Panc1 (cell line): ENCODE results near the gene S100A1. TPM values are rescaled to one million over a fixed set of nuclear protein-coding genes. Genes with fewer than 3 reads are reported as not detected.

ENCODE experiments used
- ATAC-seq: fragments of 200-7000 bp; cut with Tn5 transposase; 2 replicates; pipeline ENCODE4 v1.9.1; 2020; ENCODE audit warnings: mild to moderate bottlenecking, moderate library complexity
- BruUV-seq: library from RNA; stranded (reverse); fragments of 400-500 nt; replicated peaks from 2 replicates; lab custom pipeline; 2021; lab: Mats Ljungman, UMichigan
- CTCF ChIA-PET: fragments of 300-600 bp; sonication (Branson Sonifier 250); formaldehyde crosslinking; loops from one replicate; lab custom pipeline; 2022; ENCODE audit warnings: antibody characterized with exemption; lab: Charles Lee
- POLR2A ChIA-PET: fragments of 300-600 bp; sonication (Branson Sonifier 250); formaldehyde crosslinking; loops from one replicate; lab custom pipeline; 2022; ENCODE audit warnings: antibody characterized with exemption; lab: Charles Lee
- DNase-seq: peaks from one replicate; pipeline ENCODE4 v3.0.0-alpha.2; 2010; ENCODE audit warnings: low read depth, low spot score
- H3K27ac ChIP-seq: 2 replicates; pipeline ENCODE4 v1.5.1; 2011; ENCODE audit warnings: mild to moderate bottlenecking, low read length, inconsistent platforms
- H3K27me3 ChIP-seq: fragments of 200-500 bp; sonication (Bioruptor generic); 2 replicates; pipeline ENCODE4 v1.6.0; 2014; ENCODE audit warnings: low read length, inconsistent platforms; ENCODE audit not compliant: control insufficient read depth, insufficient read depth
- H3K36me3 ChIP-seq: fragments of 200-500 bp; sonication (Bioruptor generic); 2 replicates; pipeline ENCODE4 v1.5.1; 2014; ENCODE audit warnings: inconsistent platforms, mild to moderate bottlenecking, low read length, moderate library complexity; ENCODE audit not compliant: control insufficient read depth, insufficient read depth
- H3K4me1 ChIP-seq: 2 replicates; pipeline ENCODE4 v1.5.1; 2011; ENCODE audit warnings: inconsistent platforms, mild to moderate bottlenecking, low read length, moderate library complexity; ENCODE audit not compliant: control insufficient read depth, insufficient read depth
- H3K4me3 ChIP-seq, 2 experiments: 2 replicates each; pipeline ENCODE4 v1.5.1; 2011 to 2012; ENCODE audit warnings: low read depth in 2 of 2, low read length in 2 of 2, mild to moderate bottlenecking in 2 of 2, inconsistent platforms in 1 of 2, moderate library complexity in 1 of 2
- H3K9me3 ChIP-seq: fragments of 200-500 bp; sonication (Bioruptor generic); 2 replicates; pipeline ENCODE4 v1.5.1; 2014; ENCODE audit warnings: low read depth, mild to moderate bottlenecking, inconsistent platforms, low read length, moderate library complexity; ENCODE audit not compliant: control insufficient read depth, insufficient read depth
- POLR2AphosphoS5 ChIP-seq: IDR thresholded peaks from 2 replicates; pipeline ENCODE4 v1.6.1; 2012; ENCODE audit warnings: mild to moderate bottlenecking, low read depth, low read length, moderate library complexity
- SIN3A ChIP-seq: IDR thresholded peaks from 2 replicates; pipeline ENCODE4 v1.6.1; 2012; ENCODE audit warnings: low read depth, mild to moderate bottlenecking, low read length, moderate library complexity, borderline replicate concordance; ENCODE audit not compliant: insufficient read depth
- TCF7L2 ChIP-seq: IDR thresholded peaks from 2 replicates; pipeline ENCODE4 v1.6.1; 2011; ENCODE audit warnings: mild to moderate bottlenecking, low read depth, low read length, inconsistent platforms
- in situ Hi-C: cut with HindIII; loops from 2 replicates; pipeline ENCODE4 v1.10.0; 2016; ENCODE audit warnings: low sequenced_read_pairs, low pct_unique_long_range_greater_than_20kb
- intact Hi-C: fragments of 100-400 bp; cut with micrococcal nuclease; formaldehyde crosslinking; loops from one replicate; pipeline ENCODE4 v1.10.0; 2022; ENCODE audit not compliant: unreplicated experiment
- total RNA-seq: library from RNA; stranded (reverse); gene quantifications from one replicate; pipeline ENCODE4 v1.2.1, GENCODE V29; 2021; ENCODE audit not compliant: unreplicated experiment
- TF ChIP-seq, protein P1 (sequence below): fragments of 450-650 bp; IDR thresholded peaks from 2 replicates; pipeline ENCODE4 v1.5.1; 2017; ENCODE audit warnings: mild to moderate bottlenecking
- TF ChIP-seq, protein P2 (sequence below), 2 experiments: IDR thresholded peaks; 2 replicates each; pipeline ENCODE4 v1.6.1; 2011 to 2012; ENCODE audit warnings: low read depth in 2 of 2, control low read depth in 1 of 2, low read length in 1 of 2, mild to moderate bottlenecking in 1 of 2, moderate library complexity in 1 of 2; ENCODE audit not compliant: insufficient read depth in 1 of 2

Gene S100A1
- total RNA-seq, 1 experiment from 2014 or later = 2.9 TPM

DNA sequence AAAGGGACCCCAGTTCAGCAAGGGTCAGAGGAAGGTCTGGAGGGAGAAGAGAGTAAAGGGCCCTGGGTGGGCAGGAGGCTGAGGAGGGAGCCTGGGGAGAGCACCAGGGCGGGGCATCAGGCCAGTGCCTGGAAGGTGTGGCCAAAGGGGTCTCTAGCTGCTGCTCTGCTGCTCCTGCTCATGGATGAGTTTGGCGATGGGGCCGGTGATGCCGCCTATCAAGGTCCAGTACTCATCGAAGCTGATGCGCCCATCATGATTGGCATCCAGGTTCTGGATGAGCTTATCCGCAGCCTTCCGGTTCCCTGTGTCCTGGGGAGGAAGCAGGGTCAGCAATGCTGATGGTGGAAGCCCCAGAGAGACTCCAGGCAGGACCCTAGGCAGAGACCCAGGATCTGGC is 20.9 kb upstream of the S100A1 start:
- DNase-seq = no peak
- TF ChIP-seq, protein P1, sequence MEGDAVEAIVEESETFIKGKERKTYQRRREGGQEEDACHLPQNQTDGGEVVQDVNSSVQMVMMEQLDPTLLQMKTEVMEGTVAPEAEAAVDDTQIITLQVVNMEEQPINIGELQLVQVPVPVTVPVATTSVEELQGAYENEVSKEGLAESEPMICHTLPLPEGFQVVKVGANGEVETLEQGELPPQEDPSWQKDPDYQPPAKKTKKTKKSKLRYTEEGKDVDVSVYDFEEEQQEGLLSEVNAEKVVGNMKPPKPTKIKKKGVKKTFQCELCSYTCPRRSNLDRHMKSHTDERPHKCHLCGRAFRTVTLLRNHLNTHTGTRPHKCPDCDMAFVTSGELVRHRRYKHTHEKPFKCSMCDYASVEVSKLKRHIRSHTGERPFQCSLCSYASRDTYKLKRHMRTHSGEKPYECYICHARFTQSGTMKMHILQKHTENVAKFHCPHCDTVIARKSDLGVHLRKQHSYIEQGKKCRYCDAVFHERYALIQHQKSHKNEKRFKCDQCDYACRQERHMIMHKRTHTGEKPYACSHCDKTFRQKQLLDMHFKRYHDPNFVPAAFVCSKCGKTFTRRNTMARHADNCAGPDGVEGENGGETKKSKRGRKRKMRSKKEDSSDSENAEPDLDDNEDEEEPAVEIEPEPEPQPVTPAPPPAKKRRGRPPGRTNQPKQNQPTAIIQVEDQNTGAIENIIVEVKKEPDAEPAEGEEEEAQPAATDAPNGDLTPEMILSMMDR = no peak
- TF ChIP-seq, protein P2, sequence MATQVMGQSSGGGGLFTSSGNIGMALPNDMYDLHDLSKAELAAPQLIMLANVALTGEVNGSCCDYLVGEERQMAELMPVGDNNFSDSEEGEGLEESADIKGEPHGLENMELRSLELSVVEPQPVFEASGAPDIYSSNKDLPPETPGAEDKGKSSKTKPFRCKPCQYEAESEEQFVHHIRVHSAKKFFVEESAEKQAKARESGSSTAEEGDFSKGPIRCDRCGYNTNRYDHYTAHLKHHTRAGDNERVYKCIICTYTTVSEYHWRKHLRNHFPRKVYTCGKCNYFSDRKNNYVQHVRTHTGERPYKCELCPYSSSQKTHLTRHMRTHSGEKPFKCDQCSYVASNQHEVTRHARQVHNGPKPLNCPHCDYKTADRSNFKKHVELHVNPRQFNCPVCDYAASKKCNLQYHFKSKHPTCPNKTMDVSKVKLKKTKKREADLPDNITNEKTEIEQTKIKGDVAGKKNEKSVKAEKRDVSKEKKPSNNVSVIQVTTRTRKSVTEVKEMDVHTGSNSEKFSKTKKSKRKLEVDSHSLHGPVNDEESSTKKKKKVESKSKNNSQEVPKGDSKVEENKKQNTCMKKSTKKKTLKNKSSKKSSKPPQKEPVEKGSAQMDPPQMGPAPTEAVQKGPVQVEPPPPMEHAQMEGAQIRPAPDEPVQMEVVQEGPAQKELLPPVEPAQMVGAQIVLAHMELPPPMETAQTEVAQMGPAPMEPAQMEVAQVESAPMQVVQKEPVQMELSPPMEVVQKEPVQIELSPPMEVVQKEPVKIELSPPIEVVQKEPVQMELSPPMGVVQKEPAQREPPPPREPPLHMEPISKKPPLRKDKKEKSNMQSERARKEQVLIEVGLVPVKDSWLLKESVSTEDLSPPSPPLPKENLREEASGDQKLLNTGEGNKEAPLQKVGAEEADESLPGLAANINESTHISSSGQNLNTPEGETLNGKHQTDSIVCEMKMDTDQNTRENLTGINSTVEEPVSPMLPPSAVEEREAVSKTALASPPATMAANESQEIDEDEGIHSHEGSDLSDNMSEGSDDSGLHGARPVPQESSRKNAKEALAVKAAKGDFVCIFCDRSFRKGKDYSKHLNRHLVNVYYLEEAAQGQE (IDR thresholded peaks at IDR 0.05; ENCODE audit: insufficient read depth in 1 of 2, low read depth in 2 of 2, low read length in 1 of 2) = no peak
- TF ChIP-seq POLR2AphosphoS5 (no peak), TCF7L2 (no peak), SIN3A (no peak)
- Histone ChIP-seq H3K36me3 (no peaks in the 10 kb centered on the region), H3K9me3 (no peaks in the 10 kb centered on the region), H3K4me3 (no peak overlapping the region; a peak in 1 of 4 replicates), H3K27me3 (no peaks in the 10 kb centered on the region), H3K4me1 (peaks cover 36% of the 10 kb centered on the region), H3K27ac (no peak overlapping the region)
- BruUV-seq = no TSS peak
- no peak for ATAC-seq
- in situ Hi-C loops (loop anchor here (25.0 kb wide), 1 partner anchor 245 kb away; the partner anchor contains the start of gene S100A9), intact Hi-C loops (no loop called here)
- ChIA-PET CTCF (interaction anchor here (0.6 kb wide), 1 partner anchor 96 kb away, joined by 8 read pairs; no protein-coding TSS in a partner anchor), POLR2A (interaction anchor here (0.5 kb wide), 1 partner anchor 87 kb away, joined by 3 read pairs; no protein-coding TSS in a partner anchor)

DNA sequence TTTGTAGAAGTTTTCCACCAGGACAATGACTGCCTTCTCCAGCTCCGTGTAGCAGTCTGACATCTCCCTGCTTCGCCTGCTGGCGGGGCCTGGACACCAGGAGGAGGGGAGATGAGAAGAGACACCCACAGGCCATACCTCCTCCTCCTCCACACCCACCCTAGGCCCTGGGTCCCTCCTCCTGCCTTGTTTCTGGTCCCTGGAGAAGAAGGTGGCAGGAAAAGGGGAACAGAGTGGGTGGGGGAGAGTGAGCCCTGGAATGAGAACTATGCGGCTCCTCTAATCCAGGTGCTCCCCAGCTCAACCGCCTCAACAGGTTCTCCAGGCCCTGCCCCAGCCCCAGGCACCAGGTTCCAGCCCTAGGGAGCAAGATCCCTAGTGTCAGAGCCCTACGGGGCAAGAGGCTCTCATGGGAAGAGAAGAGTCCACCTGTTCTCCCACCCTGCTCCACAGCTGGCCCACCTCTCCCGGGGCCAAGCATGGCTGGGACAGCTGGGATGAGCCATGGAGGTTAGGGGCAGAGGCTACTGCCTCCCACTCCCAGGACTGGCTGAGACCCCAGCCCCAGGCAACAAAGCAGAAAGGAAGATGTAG is 20.0 kb upstream of the S100A1 start:
- Histone ChIP-seq H3K27me3 (no peaks in the 10 kb centered on the region), H3K36me3 (no peaks in the 10 kb centered on the region), H3K4me3 (peak overlapping the region; percentile 33 to 49; a peak in 3 of 4 replicates), H3K9me3 (no peaks in the 10 kb centered on the region), H3K27ac (peak overlapping the region; percentile 79), H3K4me1 (peaks cover 43% of the 10 kb centered on the region)
- no TSS peak for BruUV-seq
- DNase-seq = no peak
- in situ Hi-C loops (loop anchor here (25.0 kb wide), 1 partner anchor 246 kb away; the partner anchor contains the start of gene S100A9), intact Hi-C loops (no loop called here)
- TF ChIP-seq SIN3A (no peak), TCF7L2 (no peak)
- TF ChIP-seq, protein P2 (IDR thresholded peaks at IDR 0.05; ENCODE audit: insufficient read depth in 1 of 2, low read depth in 2 of 2, low read length in 1 of 2) = no peak
- TF ChIP-seq, protein P1 = no peak
- ATAC-seq = no peak
- POLR2A ChIA-PET = no interaction called here
- CTCF ChIA-PET = no interaction called here
